HG02798 (cell line): ENCODE data around the gene LPCAT1.

Experiments
- ATAC-seq: cut with Tn5 transposase; IDR thresholded peaks from one replicate; pipeline ENCODE4 v1.9.1; 2021; ENCODE audit warnings: mild to moderate bottlenecking; ENCODE audit not compliant: unreplicated experiment, poor library complexity

Gene LPCAT1

GRCh38 chr5:1555808-1556731 lies 32.3 kb upstream of the LPCAT1 start:
- ATAC-seq: no peak

- ATAC-seq: no peak
Measured at GRCh38 chr5:1555011-1555807, 31.4 kb upstream of the LPCAT1 start.

- ATAC-seq: no peak
Measured at GRCh38 chr5:1554410-1554967, 30.7 kb upstream of the LPCAT1 start.

DNA sequence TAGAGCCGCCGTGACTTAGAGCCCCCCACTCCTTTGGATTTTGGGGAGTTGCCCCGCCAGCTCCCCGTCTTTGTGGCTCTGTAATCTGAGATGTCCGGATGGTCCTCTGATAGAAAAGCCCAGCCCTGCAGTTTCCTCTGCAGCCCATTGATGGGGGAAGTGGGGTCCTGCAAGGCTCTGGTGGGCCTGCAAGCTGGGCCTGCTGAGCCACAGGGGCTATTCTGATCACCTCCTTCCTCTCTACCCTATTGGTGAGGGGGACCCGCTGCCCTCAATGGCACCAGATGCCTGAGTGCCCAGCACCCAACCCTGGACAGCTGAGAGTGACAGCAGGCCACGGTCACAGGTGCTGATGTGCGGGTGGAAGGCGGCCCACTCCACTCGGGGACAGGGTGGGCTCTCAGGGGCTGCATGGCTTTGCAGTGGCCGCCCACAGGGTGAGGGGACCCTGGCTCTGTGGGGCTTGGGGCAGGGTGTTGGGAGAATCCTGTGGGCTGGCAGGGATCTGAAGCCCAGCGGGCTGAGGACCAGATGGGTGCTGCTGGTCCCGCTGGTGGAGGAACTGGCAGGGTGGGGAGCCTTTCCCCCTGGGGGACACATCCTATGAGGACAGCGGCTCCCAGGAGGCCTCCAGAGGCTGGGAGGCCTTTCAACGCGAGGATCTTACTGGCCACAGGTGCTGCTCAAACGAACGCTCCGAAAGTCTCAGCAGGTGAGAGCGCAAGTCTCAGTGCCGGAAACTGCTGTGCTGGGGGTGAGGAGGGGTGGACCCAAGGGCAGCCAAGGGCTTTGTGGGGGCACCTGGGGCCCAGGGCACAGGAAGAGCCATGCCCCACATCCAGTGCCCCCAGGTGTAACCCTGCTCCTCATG lies 30.0 kb upstream of the LPCAT1 start:
- ATAC-seq: no peak

DNA sequence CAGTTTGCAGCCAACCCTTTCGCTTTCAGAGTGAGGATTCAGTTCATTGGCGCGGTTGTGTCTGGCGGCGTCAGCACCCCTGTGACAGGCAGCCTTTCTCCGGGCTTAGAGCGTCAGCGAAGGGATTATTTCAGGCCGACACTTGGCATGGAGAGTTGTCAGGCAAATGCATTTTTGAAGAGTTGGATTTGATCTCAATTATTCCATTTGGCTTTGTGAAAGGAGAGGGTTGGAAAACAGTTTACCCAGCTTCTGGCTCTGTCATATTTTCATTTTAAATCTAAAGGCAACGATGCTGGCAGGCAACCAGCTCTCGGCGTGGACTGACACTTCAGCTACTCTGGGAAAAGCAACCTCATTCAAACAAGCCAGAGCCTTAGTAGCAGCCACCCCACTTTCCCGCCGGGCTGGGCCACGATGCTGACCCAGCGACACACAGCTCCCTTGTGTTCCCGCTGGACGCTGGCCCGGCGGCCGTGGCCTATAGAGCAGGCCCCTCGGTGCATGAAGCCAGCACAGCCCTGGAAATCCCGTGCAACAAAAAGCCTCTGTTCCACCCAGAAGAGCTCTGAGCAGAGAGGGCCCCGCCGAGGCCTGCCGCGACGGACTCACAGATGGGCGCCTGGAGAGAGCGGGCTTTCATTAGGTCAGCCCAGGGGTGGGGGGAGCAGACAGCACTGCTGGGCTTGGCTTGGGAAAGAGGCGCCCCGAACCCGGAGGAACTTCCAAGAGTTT lies 28.9 kb upstream of the LPCAT1 start:
- no peak for ATAC-seq

- no peak for ATAC-seq
Measured at GRCh38 chr5:1551426-1552301, 27.9 kb upstream of the LPCAT1 start.

- ATAC-seq: no peak
Measured at GRCh38 chr5:1550287-1551076, 26.7 kb upstream of the LPCAT1 start.

DNA sequence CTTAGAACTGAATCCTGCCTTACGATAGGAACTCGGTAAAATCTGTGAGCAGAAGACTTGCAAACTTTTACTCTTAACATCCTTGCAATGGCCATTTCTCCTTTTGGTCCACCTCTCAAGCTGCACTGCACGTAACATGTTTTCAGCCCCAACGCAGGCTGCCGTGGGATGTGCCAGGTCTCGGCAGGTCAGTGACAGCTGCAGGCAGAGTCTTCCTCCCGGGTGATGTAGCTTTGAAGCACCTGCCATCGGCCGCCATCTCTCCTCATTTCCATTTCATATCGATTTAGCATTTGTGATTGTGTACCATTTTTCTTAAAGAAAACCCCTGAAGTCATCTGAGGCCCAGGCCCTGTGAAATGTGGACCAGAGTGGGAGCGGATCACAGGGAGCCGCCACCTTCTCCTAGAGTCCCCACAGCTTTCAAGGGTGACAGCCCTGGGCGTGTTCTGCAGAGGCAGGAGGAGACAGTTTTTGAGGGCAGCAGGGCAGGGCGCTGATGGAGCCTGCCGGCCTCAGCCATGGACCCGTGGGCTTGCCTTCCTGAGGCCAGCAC lies 25.8 kb upstream of the LPCAT1 start:
- no peak for ATAC-seq

GRCh38 chr5:1548702-1549474 lies 25.1 kb upstream of the LPCAT1 start:
- no peak for ATAC-seq

DNA sequence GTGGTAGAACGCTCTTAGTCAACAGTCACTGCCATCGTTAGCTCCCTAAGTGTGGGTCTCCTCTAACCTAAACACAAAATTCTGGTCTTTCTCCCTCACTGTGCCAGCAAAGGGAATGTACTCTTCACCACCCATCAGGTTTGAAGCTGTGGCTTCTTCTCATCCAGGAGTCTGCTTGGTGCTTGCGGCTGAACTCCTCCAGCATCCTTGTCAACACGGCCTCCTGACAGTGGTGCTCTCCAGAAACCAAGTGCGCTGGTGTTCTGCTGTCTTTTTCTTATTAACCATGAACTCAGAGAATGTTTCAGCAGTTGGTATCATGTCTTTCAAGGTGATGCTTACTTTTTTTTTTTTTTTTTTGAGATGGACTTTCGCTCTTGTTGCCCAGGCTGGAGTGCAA lies 23.9 kb upstream of the LPCAT1 start:
- ATAC-seq: no peak

DNA sequence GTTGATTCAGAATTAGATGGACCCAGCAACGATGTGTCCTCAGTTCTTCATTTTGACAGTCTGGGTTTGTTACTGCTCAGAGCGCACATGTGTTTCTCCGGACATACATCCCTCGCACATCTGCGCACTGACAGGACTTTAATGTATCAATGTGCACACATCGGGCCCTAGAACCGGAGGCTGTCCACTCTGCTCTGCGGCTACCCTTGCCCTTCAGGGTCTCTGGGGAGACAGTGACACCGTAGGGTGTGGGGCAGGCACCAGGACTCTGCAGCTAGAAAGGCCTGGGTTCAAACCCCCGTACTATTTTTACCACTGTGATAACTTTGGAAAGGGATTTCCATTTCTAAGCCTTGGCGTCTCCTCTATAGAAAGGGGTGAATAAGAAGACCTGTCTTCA lies 23.5 kb upstream of the LPCAT1 start:
- ATAC-seq: no peak

DNA sequence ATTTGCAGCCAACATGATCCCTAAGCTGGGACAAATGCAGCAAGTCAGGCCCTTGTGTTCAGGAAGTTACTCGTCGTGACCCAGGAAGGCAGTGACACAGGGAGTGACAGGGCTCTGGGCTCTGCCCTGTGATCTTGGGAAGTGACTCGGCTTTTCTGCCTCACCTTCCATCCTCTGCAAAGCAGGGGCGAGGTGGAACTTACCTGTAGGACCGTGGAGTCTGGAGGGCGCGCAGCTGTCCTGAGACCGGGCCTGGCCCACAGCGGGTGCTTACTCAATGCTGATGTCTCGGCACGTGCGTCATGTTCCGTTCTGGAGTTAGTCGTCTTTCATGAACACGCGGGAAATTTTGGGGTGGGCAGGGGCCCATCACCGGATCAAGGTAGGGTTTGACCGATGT lies 22.8 kb upstream of the LPCAT1 start:
- ATAC-seq: no peak

DNA sequence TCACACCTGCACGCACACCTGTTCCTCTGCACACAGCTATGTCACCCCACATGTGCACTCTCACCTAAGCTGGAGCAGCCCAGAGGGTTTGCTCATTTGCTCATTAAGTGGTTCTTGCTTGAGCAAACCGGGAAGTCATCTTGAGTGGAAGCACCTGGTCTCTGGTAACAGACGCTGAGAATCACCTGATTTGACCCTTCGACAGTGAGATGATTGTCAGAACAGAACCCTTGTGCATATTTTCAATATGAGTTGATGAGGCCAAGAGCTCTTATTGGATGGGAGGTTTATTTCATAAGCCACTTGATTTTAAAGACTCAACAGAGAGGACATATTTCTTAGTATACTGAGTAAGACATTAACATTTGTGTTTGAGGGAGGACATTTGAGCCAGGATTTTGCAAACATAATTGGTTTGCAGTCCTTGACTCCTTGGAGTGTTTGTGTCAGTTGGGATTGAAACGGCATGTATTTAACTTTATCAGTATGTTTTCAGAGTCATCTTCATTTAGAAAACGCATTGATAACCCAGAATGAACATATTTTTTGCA lies 22.1 kb upstream of the LPCAT1 start:
- no peak for ATAC-seq

- no peak for ATAC-seq
Measured at GRCh38 chr5:1545126-1545804, 21.5 kb upstream of the LPCAT1 start.

DNA sequence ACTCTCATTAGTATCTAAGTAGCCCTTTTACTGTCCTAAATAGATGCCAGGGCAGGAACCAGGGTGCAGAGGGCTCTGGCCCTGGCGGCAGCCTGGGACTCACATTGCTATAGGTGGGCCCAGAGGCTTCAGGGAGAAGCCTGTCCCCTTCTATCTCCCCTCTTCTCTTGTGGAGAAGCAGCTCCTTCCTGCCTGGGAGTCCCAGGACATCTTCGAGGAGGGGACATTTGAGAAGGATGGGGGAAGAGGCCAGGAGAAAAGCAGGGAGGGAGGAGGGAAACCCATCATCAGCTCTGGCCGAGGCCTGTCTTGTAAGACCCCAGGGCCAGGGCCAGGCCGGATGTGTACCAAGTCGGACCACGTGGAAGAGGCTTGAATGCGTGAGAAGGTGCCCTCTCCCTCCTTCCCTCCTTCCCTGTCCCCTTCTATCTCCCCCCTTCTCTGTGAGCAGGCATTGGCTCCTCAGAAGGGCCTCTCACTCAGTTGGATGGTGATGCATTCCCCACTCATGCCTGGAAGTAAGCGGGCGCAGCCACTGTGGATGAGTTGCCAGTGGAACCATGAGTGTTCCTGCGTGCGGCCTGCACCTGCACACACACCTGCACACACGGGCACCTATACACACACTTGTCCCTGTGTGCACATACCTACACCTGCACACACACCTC lies 20.7 kb upstream of the LPCAT1 start:
- no peak for ATAC-seq
